GM10266 (cell line): ENCODE data around the gene LIPI.

ENCODE experiments used
- DNase-seq: peaks from one replicate; pipeline ENCODE4 v3.0.0; 2012; ENCODE audit errors: extremely low spot score
- CTCF ChIP-seq: IDR thresholded peaks from 2 replicates; pipeline ENCODE4 v1.5.1; 2012; ENCODE audit warnings: mild to moderate bottlenecking, low read depth; ENCODE audit not compliant: control insufficient read depth, insufficient read depth; ENCODE audit errors: missing control alignments

LIPI gene

DNA sequence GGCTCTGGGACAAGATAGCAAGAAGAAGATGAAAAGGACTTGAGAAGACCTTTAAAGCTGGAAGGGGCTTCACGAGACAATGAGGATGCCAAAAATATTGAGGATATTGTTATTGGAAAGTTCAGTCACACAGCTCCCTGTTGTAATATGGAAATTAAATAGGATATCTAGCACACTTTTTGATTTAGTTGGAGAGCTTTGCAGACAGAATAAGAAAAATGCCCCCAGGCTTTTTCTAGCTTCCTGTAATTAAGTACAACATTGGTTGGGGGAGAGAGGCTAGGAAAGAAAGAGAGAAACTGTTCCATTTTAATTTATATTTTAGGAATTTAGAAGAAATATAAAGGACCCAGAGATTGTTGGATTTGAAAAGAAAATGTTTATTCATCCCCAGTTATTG is 32.7 kb upstream of the LIPI start:
- DNase-seq, result no peak
- no peak for TF ChIP-seq CTCF

DNA sequence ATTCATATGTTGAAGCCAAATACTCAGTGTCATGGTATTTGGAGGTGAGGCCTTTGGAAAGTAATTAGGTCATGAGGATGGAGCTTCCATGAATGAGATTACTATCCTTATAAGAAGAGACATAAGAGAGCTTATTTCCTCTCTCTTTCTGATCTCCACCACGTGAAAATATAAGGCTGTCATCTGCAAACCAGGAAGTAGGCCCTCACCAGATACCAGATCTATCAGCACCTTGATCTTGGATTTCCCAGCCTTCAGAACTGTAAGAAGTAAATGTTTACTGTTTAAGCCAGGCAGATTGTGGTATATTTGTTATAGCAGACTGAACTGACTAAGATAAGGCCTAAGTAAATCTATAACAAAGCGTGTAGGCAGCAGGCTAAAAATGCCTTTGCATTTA is 30.5 kb upstream of the LIPI start:
- no peak for DNase-seq
- no peak for TF ChIP-seq CTCF

DNA sequence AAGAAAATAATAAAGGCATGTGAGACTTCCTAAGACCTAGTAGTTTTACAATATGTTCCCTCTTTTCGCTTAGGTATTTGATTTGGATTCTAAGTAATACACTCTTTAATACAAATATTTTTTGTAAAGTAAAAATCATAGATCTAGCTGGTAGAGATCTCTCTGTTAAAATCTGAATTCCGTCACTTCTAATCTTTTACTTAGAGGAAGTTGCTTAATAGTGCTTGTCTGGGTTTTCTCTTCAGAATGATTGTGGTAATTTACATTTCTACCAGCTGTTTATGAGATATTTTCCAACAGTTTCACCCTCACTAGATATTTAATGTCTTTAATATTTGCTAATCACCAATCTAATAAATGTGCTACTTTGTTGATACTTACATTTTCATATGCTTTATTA is 28.5 kb upstream of the LIPI start:
- DNase-seq, result no peak
- TF ChIP-seq CTCF, result no peak

DNA sequence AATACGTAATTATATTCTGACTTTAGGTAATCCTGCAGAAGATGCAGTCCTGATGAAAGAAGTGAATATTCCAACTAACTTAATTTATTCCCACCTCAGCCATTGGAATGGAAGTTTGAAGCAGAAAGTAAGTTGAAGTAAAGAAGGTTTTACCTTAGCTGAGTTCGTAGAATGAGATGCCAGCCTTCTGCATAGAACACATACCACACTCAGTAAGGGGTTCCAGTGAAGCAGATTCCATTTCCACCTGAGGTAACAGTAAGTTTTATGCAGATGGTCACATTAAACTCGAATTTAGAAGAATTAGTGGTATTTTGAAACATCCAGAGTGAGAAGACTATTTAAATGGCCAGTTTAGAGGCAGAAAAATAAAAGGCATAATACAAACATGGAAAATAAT is 25.4 kb upstream of the LIPI start:
- TF ChIP-seq CTCF, result no peak
- no peak for DNase-seq

- TF ChIP-seq CTCF, result no peak
- no peak for DNase-seq
These were observed 24.3 kb upstream of the LIPI start for GRCh38 chr21:14235101-14235500.

GRCh38 chr21:14229399-14229798 is 18.6 kb upstream of the LIPI start:
- no peak for DNase-seq
- no peak for TF ChIP-seq CTCF

DNA sequence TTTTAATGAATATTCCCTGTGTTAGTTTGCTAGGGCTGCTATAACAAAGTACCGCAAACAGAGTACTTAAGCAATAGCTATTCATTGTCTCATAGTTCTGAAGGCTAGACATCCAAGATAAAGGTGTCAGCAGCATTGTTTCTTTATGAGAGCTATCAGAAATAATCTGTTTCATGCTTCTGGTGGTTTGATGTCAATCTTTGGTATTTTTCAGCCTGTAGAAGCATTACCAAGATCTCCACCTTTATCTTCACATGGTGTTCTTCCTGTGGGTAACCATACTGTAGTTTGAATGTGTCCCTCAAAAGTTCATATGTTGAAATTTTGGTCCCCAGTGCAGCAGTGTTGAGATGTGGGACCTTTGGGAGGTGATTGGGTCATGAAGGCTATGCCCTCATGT is 12.6 kb upstream of the LIPI start:
- DNase-seq, result no peak
- no peak for TF ChIP-seq CTCF
